HepG2 (cell line): Measurements from ENCODE around the gene TRAPPC12. TPM values are rescaled to one million over a fixed set of nuclear protein-coding genes. Genes with fewer than 3 reads are reported as not detected.
A peak's percentile ranks its signal among the peaks of the same experiment; 100 is the strongest.

Experiments
- ARHGAP35 ChIP-seq: sonication (generic); formaldehyde crosslinking; IDR thresholded peaks from 2 replicates; pipeline ENCODE4 v1.9.0; 2022; ENCODE audit warnings: mild to moderate bottlenecking, inconsistent platforms, moderate library complexity, missing genetic modification reagents, borderline replicate concordance
- FOXA1 ChIP-seq, 2 experiments: fragments of 450-650 bp in 1 of 2; sonication (generic) in 1 of 2; formaldehyde crosslinking in 1 of 2; IDR thresholded peaks; 2 replicates each; pipeline versions ENCODE4 v1.4.0 to v1.6.1; 2016 to 2020; ENCODE audit warnings: missing genetic modification reagents in 1 of 2
- GATAD1 ChIP-seq: IDR thresholded peaks from 2 replicates; pipeline ENCODE4 v1.6.1; 2016; ENCODE audit warnings: missing genetic modification reagents, missing compliant biosample characterization
- GTF3A ChIP-seq: sonication (generic); formaldehyde crosslinking; conservative IDR thresholded peaks from 2 replicates; pipeline ENCODE4 v1.4.0; 2020; ENCODE audit warnings: mild to moderate bottlenecking, missing genetic modification reagents
- KAT7 ChIP-seq: IDR thresholded peaks from 2 replicates; pipeline ENCODE4 v1.6.1; 2018; ENCODE audit warnings: borderline replicate concordance, missing compliant biosample characterization
- MZF1 ChIP-seq: sonication (generic); formaldehyde crosslinking; IDR thresholded peaks from 2 replicates; pipeline ENCODE4 v1.8.1; 2023; ENCODE audit warnings: mild to moderate bottlenecking, missing genetic modification reagents, borderline replicate concordance
- NR2F6 ChIP-seq, 2 experiments: IDR thresholded peaks; 2 replicates each; pipeline ENCODE4 v1.6.1; 2016; ENCODE audit warnings: antibody characterized with exemption in 1 of 2, mild to moderate bottlenecking in 1 of 2
- PAF1 ChIP-seq: IDR thresholded peaks from 2 replicates; pipeline ENCODE4 v1.6.1; 2016; ENCODE audit warnings: missing genetic modification reagents, missing compliant biosample characterization
- REPIN1 ChIP-seq: sonication (generic); formaldehyde crosslinking; IDR thresholded peaks from 2 replicates; pipeline ENCODE4 v1.8.0; 2022; ENCODE audit warnings: missing genetic modification reagents, low read depth, mild to moderate bottlenecking, borderline replicate concordance
- SALL1 ChIP-seq: sonication (generic); formaldehyde crosslinking; IDR thresholded peaks from 2 replicates; pipeline ENCODE4 v1.8.0; 2022; ENCODE audit warnings: mild to moderate bottlenecking, missing genetic modification reagents
- SIN3A ChIP-seq: IDR thresholded peaks from 2 replicates; pipeline ENCODE4 v1.6.1; 2011; ENCODE audit warnings: low read depth, mild to moderate bottlenecking, control low read depth, low read length, borderline replicate concordance
- SP1 ChIP-seq, 2 experiments: fragments of 450-650 bp in 1 of 2; sonication (generic) in 1 of 2; formaldehyde crosslinking in 1 of 2; IDR thresholded peaks; 2 replicates each; pipeline versions ENCODE4 v1.4.0 to v1.6.1; 2016 to 2020; ENCODE audit warnings: missing genetic modification reagents in 1 of 2
- ZMAT3 ChIP-seq: sonication (generic); formaldehyde crosslinking; conservative IDR thresholded peaks from 2 replicates; pipeline ENCODE4 v1.7.0; 2021; ENCODE audit warnings: missing genetic modification reagents
- ZNF24 ChIP-seq: fragments of 450-650 bp; IDR thresholded peaks from 2 replicates; pipeline ENCODE4 v1.6.1; 2017; ENCODE audit warnings: antibody characterized with exemption, mild to moderate bottlenecking
- ZNF530 ChIP-seq: sonication (generic); formaldehyde crosslinking; IDR thresholded peaks from 2 replicates; pipeline ENCODE4 v1.5.0; 2020; ENCODE audit warnings: low read depth, mild to moderate bottlenecking, missing genetic modification reagents
- ZNF614 ChIP-seq: IDR thresholded peaks from 2 replicates; pipeline ENCODE4 v1.6.1; 2018; ENCODE audit warnings: missing biosample characterization, missing genetic modification reagents, inconsistent platforms, borderline replicate concordance
- ZNF672 ChIP-seq: sonication (generic); formaldehyde crosslinking; IDR thresholded peaks from 2 replicates; pipeline ENCODE4 v1.8.1; 2022; ENCODE audit warnings: missing genetic modification reagents
- ZNF749 ChIP-seq: sonication (generic); formaldehyde crosslinking; IDR thresholded peaks from 2 replicates; pipeline ENCODE4 v1.8.0; 2022; ENCODE audit warnings: mild to moderate bottlenecking, missing genetic modification reagents, moderate library complexity, borderline replicate concordance
- ZNF816 ChIP-seq: sonication (generic); formaldehyde crosslinking; IDR thresholded peaks from 2 replicates; pipeline ENCODE4 v1.8.0; 2022; ENCODE audit warnings: missing genetic modification reagents, mild to moderate bottlenecking, borderline replicate concordance
- polyA plus RNA-seq, 8 experiments: library from polyadenylated mRNA; depleted of rRNA in 3 of 8; stranded (reverse) in 7 of 8; unstranded in 1 of 8; fragments of >200 nt; fragmentation: Illumina TruSeq in 4 of 8; extraction: Trizol in 4 of 8; gene quantifications; 2 replicates each; pipeline versions ENCODE4 v1.2.1 to v1.2.3, GENCODE V29; 2011 to 2016; ENCODE audit warnings: low read depth in 4 of 8, missing spikeins in 1 of 8, mixed read lengths in 1 of 8; ENCODE audit not compliant: insufficient read depth in 1 of 8
- total RNA-seq, 5 experiments: library from RNA; depleted of rRNA; stranded (reverse); fragments of >200 nt; fragmentation: Illumina TruSeq; extraction: Trizol; gene quantifications; 2 replicates each; pipeline ENCODE4 v1.2.3, GENCODE V29; 2016; ENCODE audit warnings: low read depth in 1 of 5
- TF ChIP-seq, protein P1 (sequence below): sonication (generic); formaldehyde crosslinking; IDR thresholded peaks from 2 replicates; pipeline ENCODE4 v1.4.0; 2020; ENCODE audit warnings: low read depth, mild to moderate bottlenecking, missing genetic modification reagents
- TF ChIP-seq, protein P2 (sequence below): IDR thresholded peaks from 2 replicates; pipeline ENCODE4 v1.6.1; 2016; ENCODE audit warnings: low read depth
- TF ChIP-seq, protein P3 (sequence below): sonication (generic); formaldehyde crosslinking; IDR thresholded peaks from 2 replicates; pipeline ENCODE4 v1.9.0; 2021; ENCODE audit warnings: missing genetic modification reagents, borderline replicate concordance
- TF ChIP-seq, protein P4 (sequence below), 2 experiments: IDR thresholded peaks; 2 replicates each; pipeline ENCODE4 v1.6.1; 2011 to 2012; ENCODE audit warnings: low read length in 2 of 2, borderline replicate concordance in 1 of 2, low read depth in 1 of 2, mild to moderate bottlenecking in 1 of 2, moderate library complexity in 1 of 2

The TRAPPC12 gene
- total and polyA plus RNA-seq, 2 of the 13 experiments (the other 11 are each of a cell fraction or from before 2014, with no cell fraction given), result 46.4 to 97.7 TPM

DNA sequence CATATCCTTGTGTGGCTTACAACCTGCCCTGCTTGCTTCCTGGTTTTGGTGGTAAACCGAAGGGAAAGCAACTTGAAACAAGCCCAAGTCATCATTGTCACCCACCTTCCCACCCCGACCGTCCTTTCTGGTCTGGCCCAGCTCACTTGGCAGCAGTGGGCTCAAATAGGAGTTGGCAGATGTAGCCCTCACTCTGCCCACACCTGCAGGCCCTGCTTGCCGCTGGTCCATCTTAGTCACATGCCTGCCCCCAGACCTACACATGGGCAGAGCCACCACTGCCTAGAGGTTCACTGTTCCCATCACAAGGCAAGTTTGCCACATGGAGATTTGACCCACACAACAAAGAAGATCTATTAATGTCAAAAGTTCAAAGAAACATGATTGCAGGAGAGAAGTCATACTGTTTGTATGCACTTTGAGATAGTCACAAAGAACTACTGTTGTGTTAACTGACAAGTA lies 11.2 kb upstream of the TRAPPC12 start (continued):
- TF ChIP-seq ZNF749 (CRISPR knock-in tag) (0 out of 2 replicates have a peak, but pooled peaks have one; percentile 46), SP1 (IDR thresholded peaks at IDR 0.05) (no peak), SP1 (CRISPR knock-in tag; IDR thresholded peaks at IDR 0.05) (no peak), ARHGAP35 (CRISPR knock-in tag) (0 out of 2 replicates have a peak, but pooled peaks have one; percentile 83), SIN3A (no peak), ZNF816 (no peak), SALL1 (CRISPR knock-in tag) (peak; percentile 93), ZMAT3 (CRISPR knock-in tag) (peak; percentile 87; the same call in 1 of the 2 replicates), NR2F6 (IDR thresholded peaks at IDR 0.05) (peak; percentile 34; the same call in 1 of the 2 replicates), NR2F6 (CRISPR knock-in tag; IDR thresholded peaks at IDR 0.05) (peak; percentile 58), GATAD1 (CRISPR knock-in tag) (peak; percentile 34; the same call in 1 of the 2 replicates), ZNF614 (CRISPR knock-in tag) (no peak), FOXA1 (IDR thresholded peaks at IDR 0.05) (no peak), FOXA1 (CRISPR knock-in tag; IDR thresholded peaks at IDR 0.05) (peak; percentile 33; the same call in 1 of the 2 replicates), GTF3A (CRISPR knock-in tag) (no peak), ZNF24 (no peak), MZF1 (CRISPR knock-in tag) (no peak), REPIN1 (0 out of 2 replicates have a peak, but pooled peaks have one; percentile 56), ZNF530 (CRISPR knock-in tag) (no peak), ZNF672 (CRISPR knock-in tag) (no peak), PAF1 (CRISPR knock-in tag) (no peak), KAT7 (CRISPR knock-in tag) (no peak)
- TF ChIP-seq, protein P1, sequence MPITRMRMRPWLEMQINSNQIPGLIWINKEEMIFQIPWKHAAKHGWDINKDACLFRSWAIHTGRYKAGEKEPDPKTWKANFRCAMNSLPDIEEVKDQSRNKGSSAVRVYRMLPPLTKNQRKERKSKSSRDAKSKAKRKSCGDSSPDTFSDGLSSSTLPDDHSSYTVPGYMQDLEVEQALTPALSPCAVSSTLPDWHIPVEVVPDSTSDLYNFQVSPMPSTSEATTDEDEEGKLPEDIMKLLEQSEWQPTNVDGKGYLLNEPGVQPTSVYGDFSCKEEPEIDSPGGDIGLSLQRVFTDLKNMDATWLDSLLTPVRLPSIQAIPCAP, result no peak
- TF ChIP-seq, protein P2, sequence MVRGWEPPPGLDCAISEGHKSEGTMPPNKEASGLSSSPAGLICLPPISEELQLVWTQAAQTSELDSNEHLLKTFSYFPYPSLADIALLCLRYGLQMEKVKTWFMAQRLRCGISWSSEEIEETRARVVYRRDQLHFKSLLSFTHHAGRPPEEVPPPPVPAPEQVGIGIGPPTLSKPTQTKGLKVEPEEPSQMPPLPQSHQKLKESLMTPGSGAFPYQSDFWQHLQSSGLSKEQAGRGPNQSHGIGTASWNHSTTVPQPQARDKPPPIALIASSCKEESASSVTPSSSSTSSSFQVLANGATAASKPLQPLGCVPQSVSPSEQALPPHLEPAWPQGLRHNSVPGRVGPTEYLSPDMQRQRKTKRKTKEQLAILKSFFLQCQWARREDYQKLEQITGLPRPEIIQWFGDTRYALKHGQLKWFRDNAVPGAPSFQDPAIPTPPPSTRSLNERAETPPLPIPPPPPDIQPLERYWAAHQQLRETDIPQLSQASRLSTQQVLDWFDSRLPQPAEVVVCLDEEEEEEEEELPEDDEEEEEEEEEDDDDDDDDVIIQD, result 0 out of 2 replicates have a peak, but pooled peaks have one; percentile 24
- TF ChIP-seq, protein P3, sequence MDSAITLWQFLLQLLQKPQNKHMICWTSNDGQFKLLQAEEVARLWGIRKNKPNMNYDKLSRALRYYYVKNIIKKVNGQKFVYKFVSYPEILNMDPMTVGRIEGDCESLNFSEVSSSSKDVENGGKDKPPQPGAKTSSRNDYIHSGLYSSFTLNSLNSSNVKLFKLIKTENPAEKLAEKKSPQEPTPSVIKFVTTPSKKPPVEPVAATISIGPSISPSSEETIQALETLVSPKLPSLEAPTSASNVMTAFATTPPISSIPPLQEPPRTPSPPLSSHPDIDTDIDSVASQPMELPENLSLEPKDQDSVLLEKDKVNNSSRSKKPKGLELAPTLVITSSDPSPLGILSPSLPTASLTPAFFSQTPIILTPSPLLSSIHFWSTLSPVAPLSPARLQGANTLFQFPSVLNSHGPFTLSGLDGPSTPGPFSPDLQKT (CRISPR knock-in tag), result no peak
- TF ChIP-seq, protein P4, sequence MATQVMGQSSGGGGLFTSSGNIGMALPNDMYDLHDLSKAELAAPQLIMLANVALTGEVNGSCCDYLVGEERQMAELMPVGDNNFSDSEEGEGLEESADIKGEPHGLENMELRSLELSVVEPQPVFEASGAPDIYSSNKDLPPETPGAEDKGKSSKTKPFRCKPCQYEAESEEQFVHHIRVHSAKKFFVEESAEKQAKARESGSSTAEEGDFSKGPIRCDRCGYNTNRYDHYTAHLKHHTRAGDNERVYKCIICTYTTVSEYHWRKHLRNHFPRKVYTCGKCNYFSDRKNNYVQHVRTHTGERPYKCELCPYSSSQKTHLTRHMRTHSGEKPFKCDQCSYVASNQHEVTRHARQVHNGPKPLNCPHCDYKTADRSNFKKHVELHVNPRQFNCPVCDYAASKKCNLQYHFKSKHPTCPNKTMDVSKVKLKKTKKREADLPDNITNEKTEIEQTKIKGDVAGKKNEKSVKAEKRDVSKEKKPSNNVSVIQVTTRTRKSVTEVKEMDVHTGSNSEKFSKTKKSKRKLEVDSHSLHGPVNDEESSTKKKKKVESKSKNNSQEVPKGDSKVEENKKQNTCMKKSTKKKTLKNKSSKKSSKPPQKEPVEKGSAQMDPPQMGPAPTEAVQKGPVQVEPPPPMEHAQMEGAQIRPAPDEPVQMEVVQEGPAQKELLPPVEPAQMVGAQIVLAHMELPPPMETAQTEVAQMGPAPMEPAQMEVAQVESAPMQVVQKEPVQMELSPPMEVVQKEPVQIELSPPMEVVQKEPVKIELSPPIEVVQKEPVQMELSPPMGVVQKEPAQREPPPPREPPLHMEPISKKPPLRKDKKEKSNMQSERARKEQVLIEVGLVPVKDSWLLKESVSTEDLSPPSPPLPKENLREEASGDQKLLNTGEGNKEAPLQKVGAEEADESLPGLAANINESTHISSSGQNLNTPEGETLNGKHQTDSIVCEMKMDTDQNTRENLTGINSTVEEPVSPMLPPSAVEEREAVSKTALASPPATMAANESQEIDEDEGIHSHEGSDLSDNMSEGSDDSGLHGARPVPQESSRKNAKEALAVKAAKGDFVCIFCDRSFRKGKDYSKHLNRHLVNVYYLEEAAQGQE (IDR thresholded peaks at IDR 0.05; ENCODE audit: borderline replicate concordance in 1 of 2, low read depth in 1 of 2, low read length in 2 of 2), result no peak
